HG02798 (cell line): Measurements from ENCODE around the gene CAMK2N1.

Source experiments
- ATAC-seq: cut with Tn5 transposase; IDR thresholded peaks from one replicate; pipeline ENCODE4 v1.9.1; 2021; ENCODE audit warnings: mild to moderate bottlenecking; ENCODE audit not compliant: unreplicated experiment, poor library complexity

Gene CAMK2N1

GRCh38 chr1:20480243-20480944 is 5.6 kb downstream of the CAMK2N1 start:
- ATAC-seq, result no peak

- no peak for ATAC-seq
These were observed 6.2 kb downstream of the CAMK2N1 start for GRCh38 chr1:20479840-20480239.

GRCh38 chr1:20478057-20478635 is 7.9 kb downstream of the CAMK2N1 start:
- ATAC-seq, result no peak

- ATAC-seq, result no peak
These were observed 8.5 kb downstream of the CAMK2N1 start for GRCh38 chr1:20477348-20478056.

GRCh38 chr1:20476265-20477038 is 9.6 kb downstream of the CAMK2N1 start:
- ATAC-seq, result no peak

- no peak for ATAC-seq
These were observed 11.0 kb downstream of the CAMK2N1 start for GRCh38 chr1:20474996-20475395.

- no peak for ATAC-seq
These were observed 11.6 kb downstream of the CAMK2N1 start for GRCh38 chr1:20474333-20474975.

GRCh38 chr1:20473894-20474293 is 12.1 kb downstream of the CAMK2N1 start:
- no peak for ATAC-seq

GRCh38 chr1:20472860-20473711 is 12.9 kb downstream of the CAMK2N1 start:
- no peak for ATAC-seq

GRCh38 chr1:20472121-20472520 is 13.9 kb downstream of the CAMK2N1 start:
- no peak for ATAC-seq

GRCh38 chr1:20470194-20470593 is 15.8 kb downstream of the CAMK2N1 start:
- no peak for ATAC-seq

GRCh38 chr1:20469406-20470076 is 16.5 kb downstream of the CAMK2N1 start:
- ATAC-seq, result no peak

GRCh38 chr1:20466273-20466672 is 19.7 kb downstream of the CAMK2N1 start:
- no peak for ATAC-seq

GRCh38 chr1:20465187-20465586 is 20.8 kb downstream of the CAMK2N1 start:
- ATAC-seq, result no peak

- no peak for ATAC-seq
These were observed 22.5 kb downstream of the CAMK2N1 start for GRCh38 chr1:20463502-20463901.

GRCh38 chr1:20462397-20462796 is 23.6 kb downstream of the CAMK2N1 start:
- no peak for ATAC-seq

- no peak for ATAC-seq
These were observed 27.3 kb downstream of the CAMK2N1 start for GRCh38 chr1:20458717-20459116.

- ATAC-seq, result no peak
These were observed 32.0 kb downstream of the CAMK2N1 start for GRCh38 chr1:20454004-20454403.

- no peak for ATAC-seq
These were observed 36.2 kb downstream of the CAMK2N1 start for GRCh38 chr1:20449735-20450311.
